VCaP (cell line): ENCODE measurements around the gene GPR158.
A peak's percentile ranks its signal among the peaks of the same experiment; 100 is the strongest.
"Not testable (repeated sequence)": the region's sequence is repeated elsewhere in the genome, so short reads cannot be mapped to it uniquely, and the experiment has no call there.

Source experiments
- H3K27ac ChIP-seq: fragments of 450-650 bp; 2 replicates; pipeline ENCODE4 v1.5.1; 2017
- CTCF ChIP-seq: fragments of 450-650 bp; conservative IDR thresholded peaks from 2 replicates; pipeline ENCODE4 v1.5.1; 2017; ENCODE audit warnings: mild to moderate bottlenecking, moderate library complexity

Gene GPR158

GRCh38 chr10:25338271-25338670 is 163.5 kb downstream of the GPR158 start:
- H3K27ac ChIP-seq = no peak overlapping the region
- no peak for TF ChIP-seq CTCF

GRCh38 chr10:25339966-25340365 is 165.2 kb downstream of the GPR158 start:
- TF ChIP-seq CTCF = no peak
- peak overlapping the region; percentile 29; the same call in 1 of the 2 replicates for H3K27ac ChIP-seq

GRCh38 chr10:25349520-25349919 is 174.7 kb downstream of the GPR158 start:
- no peak for TF ChIP-seq CTCF

GRCh38 chr10:25356609-25357008 is 181.8 kb downstream of the GPR158 start:
- no peak for TF ChIP-seq CTCF
- H3K27ac ChIP-seq = no peak overlapping the region

More at GRCh38 chr10:25349520-25349919, 174.7 kb downstream of the GPR158 start:
- no peak overlapping the region for H3K27ac ChIP-seq

- no peak overlapping the region for H3K27ac ChIP-seq
- TF ChIP-seq CTCF = no peak
Observed at GRCh38 chr10:25357269-25357668, 182.5 kb downstream of the GPR158 start.

GRCh38 chr10:25382029-25382810 is 207.4 kb downstream of the GPR158 start:
- no peak overlapping the region for H3K27ac ChIP-seq
- TF ChIP-seq CTCF = no peak

GRCh38 chr10:25382901-25383300 is 208.1 kb downstream of the GPR158 start:
- not testable (repeated sequence) for H3K27ac ChIP-seq

- no peak overlapping the region for H3K27ac ChIP-seq
- no peak for TF ChIP-seq CTCF
Observed at GRCh38 chr10:25383686-25384085, 208.9 kb downstream of the GPR158 start.
